ENCODE results near the gene IFRD2. TPM values are rescaled to one million over a fixed set of nuclear protein-coding genes. Genes with fewer than 3 reads are reported as not detected.

IFRD2 gene
- total and polyA plus RNA-seq, 2 of the 13 experiments (the other 11 are each of a cell fraction or from before 2014, with no cell fraction given) = 32.8 to 96.1 TPM

DNA sequence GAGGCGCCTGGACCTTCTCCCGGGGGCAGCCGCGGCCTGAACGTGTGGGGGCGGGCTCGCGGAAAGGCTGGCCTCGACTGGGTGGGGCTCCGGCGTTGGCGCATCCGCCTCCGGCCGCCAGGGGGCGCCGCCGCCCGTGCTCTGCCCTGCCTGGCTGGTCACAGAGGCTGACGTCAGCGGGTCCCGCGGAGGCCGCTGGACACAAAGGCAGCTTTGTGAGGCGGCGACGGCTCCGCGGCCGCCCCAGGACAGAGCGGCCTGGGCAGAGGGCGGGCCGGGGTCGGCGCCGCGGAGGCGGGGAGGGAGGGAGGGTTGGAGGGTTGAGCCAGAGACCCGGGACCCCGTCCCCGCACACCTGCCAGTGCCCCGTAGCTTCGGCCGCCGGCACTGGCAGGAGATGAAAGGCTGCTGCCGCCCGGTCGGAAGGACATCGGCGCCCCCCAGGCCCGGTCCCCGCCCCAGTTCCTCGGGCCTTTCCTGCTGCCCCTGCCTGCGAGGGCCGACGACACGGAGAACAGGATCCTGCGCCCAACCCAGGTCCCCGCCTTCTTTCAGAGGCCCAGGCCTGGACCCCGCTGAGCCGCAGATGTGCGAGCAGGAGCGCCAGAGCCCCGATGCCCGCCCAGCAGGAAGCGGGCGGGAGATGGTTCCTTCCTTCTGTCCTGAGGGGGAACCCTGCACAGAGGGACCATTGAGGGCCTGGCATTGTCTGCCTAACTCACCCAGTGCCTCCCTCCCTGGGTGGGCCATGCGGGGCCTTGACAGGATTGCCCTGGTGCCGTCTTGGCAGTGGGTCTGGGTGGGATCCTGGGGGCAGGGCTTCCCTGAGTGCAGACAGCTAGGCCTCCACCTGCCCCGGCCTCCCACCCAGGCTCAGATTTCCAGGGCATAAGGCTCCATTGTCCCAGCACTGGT, 31.9 kb downstream of the IFRD2 start (continued):
- TF ChIP-seq, protein P1, sequence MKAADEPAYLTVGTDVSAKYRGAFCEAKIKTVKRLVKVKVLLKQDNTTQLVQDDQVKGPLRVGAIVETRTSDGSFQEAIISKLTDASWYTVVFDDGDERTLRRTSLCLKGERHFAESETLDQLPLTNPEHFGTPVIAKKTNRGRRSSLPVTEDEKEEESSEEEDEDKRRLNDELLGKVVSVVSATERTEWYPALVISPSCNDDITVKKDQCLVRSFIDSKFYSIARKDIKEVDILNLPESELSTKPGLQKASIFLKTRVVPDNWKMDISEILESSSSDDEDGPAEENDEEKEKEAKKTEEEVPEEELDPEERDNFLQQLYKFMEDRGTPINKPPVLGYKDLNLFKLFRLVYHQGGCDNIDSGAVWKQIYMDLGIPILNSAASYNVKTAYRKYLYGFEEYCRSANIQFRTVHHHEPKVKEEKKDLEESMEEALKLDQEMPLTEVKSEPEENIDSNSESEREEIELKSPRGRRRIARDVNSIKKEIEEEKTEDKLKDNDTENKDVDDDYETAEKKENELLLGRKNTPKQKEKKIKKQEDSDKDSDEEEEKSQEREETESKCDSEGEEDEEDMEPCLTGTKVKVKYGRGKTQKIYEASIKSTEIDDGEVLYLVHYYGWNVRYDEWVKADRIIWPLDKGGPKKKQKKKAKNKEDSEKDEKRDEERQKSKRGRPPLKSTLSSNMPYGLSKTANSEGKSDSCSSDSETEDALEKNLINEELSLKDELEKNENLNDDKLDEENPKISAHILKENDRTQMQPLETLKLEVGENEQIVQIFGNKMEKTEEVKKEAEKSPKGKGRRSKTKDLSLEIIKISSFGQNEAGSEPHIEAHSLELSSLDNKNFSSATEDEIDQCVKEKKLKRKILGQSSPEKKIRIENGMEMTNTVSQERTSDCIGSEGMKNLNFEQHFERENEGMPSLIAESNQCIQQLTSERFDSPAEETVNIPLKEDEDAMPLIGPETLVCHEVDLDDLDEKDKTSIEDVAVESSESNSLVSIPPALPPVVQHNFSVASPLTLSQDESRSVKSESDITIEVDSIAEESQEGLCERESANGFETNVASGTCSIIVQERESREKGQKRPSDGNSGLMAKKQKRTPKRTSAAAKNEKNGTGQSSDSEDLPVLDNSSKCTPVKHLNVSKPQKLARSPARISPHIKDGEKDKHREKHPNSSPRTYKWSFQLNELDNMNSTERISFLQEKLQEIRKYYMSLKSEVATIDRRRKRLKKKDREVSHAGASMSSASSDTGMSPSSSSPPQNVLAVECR (CRISPR knock-in tag; IDR thresholded peaks at IDR 0.05; ENCODE audit: borderline replicate concordance) = peak; percentile 65; the same call in 1 of the 2 replicates
- TF ChIP-seq, protein P2, sequence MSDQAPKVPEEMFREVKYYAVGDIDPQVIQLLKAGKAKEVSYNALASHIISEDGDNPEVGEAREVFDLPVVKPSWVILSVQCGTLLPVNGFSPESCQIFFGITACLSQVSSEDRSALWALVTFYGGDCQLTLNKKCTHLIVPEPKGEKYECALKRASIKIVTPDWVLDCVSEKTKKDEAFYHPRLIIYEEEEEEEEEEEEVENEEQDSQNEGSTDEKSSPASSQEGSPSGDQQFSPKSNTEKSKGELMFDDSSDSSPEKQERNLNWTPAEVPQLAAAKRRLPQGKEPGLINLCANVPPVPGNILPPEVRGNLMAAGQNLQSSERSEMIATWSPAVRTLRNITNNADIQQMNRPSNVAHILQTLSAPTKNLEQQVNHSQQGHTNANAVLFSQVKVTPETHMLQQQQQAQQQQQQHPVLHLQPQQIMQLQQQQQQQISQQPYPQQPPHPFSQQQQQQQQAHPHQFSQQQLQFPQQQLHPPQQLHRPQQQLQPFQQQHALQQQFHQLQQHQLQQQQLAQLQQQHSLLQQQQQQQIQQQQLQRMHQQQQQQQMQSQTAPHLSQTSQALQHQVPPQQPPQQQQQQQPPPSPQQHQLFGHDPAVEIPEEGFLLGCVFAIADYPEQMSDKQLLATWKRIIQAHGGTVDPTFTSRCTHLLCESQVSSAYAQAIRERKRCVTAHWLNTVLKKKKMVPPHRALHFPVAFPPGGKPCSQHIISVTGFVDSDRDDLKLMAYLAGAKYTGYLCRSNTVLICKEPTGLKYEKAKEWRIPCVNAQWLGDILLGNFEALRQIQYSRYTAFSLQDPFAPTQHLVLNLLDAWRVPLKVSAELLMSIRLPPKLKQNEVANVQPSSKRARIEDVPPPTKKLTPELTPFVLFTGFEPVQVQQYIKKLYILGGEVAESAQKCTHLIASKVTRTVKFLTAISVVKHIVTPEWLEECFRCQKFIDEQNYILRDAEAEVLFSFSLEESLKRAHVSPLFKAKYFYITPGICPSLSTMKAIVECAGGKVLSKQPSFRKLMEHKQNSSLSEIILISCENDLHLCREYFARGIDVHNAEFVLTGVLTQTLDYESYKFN (CRISPR knock-in tag; conservative IDR thresholded peaks at IDR 0.05) = peak; percentile 83; the same call in 1 of the 2 replicates
- TF ChIP-seq ZNF644 (CRISPR knock-in tag; IDR thresholded peaks at IDR 0.05; ENCODE audit: low read depth) (no peak), NFE2 (CRISPR knock-in tag; IDR thresholded peaks at IDR 0.05) (no peak), CAMTA2 (CRISPR knock-in tag; IDR thresholded peaks at IDR 0.05; ENCODE audit: borderline replicate concordance) (no peak), ZNF850 (CRISPR knock-in tag; conservative IDR thresholded peaks at IDR 0.05) (no peak), GZF1 (CRISPR knock-in tag; IDR thresholded peaks at IDR 0.05) (no peak), AGO2 (optimal IDR thresholded peaks at IDR 0.05; ENCODE audit: low read depth, low read length) (peak; percentile 79), STAT5B (CRISPR knock-in tag; IDR thresholded peaks at IDR 0.05) (no peak), ZFP82 (CRISPR knock-in tag; IDR thresholded peaks at IDR 0.05; ENCODE audit: borderline replicate concordance) (peak; percentile 73; the same call in 1 of the 2 replicates), NR2F1 (CRISPR knock-in tag; IDR thresholded peaks at IDR 0.05) (peak; percentile 14 to 33; a peak in 2 of 4 replicates), ZNF282 (IDR thresholded peaks at IDR 0.05; ENCODE audit: partially characterized antibody) (no peak), PITX1 (CRISPR knock-in tag; IDR thresholded peaks at IDR 0.05) (peak; percentile 55; the same call in 1 of the 2 replicates), ZC3H4 (CRISPR knock-in tag; IDR thresholded peaks at IDR 0.05; ENCODE audit: borderline replicate concordance) (no peak), ZNF121 (CRISPR knock-in tag; IDR thresholded peaks at IDR 0.05) (peak; percentile 68), ZNF782 (CRISPR knock-in tag; IDR thresholded peaks at IDR 0.05; ENCODE audit: borderline replicate concordance) (no peak)
- TF ChIP-seq, protein P3, sequence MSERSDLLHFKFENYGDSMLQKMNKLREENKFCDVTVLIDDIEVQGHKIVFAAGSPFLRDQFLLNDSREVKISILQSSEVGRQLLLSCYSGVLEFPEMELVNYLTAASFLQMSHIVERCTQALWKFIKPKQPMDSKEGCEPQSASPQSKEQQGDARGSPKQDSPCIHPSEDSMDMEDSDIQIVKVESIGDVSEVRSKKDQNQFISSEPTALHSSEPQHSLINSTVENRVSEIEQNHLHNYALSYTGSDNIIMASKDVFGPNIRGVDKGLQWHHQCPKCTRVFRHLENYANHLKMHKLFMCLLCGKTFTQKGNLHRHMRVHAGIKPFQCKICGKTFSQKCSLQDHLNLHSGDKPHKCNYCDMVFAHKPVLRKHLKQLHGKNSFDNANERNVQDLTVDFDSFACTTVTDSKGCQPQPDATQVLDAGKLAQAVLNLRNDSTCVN (CRISPR knock-in tag; IDR thresholded peaks at IDR 0.05; ENCODE audit: borderline replicate concordance) = 0 out of 2 replicates have a peak, but pooled peaks have one; percentile 29
- TF ChIP-seq, protein P4, sequence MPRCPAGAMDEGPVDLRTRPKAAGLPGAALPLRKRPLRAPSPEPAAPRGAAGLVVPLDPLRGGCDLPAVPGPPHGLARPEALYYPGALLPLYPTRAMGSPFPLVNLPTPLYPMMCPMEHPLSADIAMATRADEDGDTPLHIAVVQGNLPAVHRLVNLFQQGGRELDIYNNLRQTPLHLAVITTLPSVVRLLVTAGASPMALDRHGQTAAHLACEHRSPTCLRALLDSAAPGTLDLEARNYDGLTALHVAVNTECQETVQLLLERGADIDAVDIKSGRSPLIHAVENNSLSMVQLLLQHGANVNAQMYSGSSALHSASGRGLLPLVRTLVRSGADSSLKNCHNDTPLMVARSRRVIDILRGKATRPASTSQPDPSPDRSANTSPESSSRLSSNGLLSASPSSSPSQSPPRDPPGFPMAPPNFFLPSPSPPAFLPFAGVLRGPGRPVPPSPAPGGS (CRISPR knock-in tag; IDR thresholded peaks at IDR 0.05) = no peak

Data from HepG2 (cell line).